GM21526 (cell line): Measurements from ENCODE around the gene PSMD11.
"Not testable (repeated sequence)": the region's sequence is repeated elsewhere in the genome, so short reads cannot be mapped to it uniquely, and the experiment has no call there.

Source experiments
- ATAC-seq: cut with Tn5 transposase; IDR thresholded peaks from one replicate; pipeline ENCODE4 v1.9.1; 2021; ENCODE audit warnings: moderate library complexity; ENCODE audit not compliant: unreplicated experiment, low FRiP score

Gene PSMD11

DNA sequence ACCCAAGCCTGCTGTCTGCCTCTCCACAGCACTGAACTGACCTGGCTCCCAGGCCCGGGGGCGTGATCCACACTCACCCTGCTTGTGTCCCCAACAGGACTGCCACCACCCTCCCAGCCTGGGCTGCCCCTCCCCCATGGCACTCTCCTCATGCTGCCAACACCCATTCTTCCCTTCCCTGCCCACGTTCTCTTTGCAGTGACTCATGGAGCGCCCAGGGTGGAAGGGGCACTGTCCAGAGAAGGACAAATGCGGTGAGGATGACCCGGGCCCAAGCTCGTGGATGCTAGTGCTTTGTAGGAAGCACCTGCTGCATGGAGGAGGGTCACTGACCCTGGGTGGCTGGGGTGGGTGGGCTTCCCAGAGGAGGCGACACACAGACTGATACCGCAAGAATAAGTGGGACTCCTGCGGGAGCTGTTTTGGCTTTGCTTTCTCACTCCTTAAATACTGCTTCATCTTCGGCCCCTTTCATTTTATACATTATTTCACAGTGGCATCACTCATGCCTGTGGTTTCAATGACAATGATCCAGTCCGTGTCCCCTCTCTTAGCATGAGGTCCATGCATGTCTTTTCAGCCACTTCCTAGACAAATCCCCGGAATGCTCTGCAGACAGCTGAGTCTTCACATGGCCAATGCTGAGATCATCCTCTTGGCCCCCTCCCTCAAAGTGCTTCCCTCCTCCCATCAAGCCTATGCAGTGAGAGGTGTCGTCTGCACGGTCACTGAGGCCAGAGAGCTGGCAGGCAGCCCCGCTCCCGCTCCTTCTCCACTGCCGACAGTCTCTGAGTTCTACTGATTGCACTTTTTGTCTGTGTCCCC, 60.1 kb downstream of the PSMD11 start:
- peak; percentile 14 for ATAC-seq

GRCh38 chr17:32508926-32509325, 64.6 kb downstream of the PSMD11 start:
- ATAC-seq, result no peak

GRCh38 chr17:32510466-32510865, 66.2 kb downstream of the PSMD11 start:
- ATAC-seq, result no peak

- ATAC-seq, result no peak
Observed at GRCh38 chr17:32512328-32512727, 68.0 kb downstream of the PSMD11 start.

- ATAC-seq, result no peak
Observed at GRCh38 chr17:32513579-32513978, 69.3 kb downstream of the PSMD11 start.

GRCh38 chr17:32514606-32515005, 70.3 kb downstream of the PSMD11 start:
- no peak for ATAC-seq

GRCh38 chr17:32515677-32516383, 71.5 kb downstream of the PSMD11 start:
- no peak for ATAC-seq

DNA sequence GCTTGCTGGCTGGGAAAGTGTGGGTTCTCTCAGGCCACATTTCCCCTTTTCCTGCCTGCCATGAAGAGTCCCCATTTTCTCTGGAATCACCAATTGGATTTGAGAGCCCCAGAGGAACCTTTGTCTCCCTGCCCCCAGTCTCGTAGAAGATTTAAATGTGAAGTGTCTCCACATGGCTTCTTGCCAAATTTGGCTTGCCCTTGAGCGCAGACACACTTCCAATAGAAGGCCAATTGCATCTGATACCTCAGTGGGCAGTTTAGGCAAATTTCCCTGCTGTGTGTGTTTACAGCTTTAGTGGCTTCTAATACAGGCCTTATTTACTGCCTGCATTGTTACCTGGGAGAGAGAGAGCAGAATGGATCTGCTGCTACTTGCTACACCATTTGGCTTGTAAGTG, 72.1 kb downstream of the PSMD11 start:
- ATAC-seq, result no peak

DNA sequence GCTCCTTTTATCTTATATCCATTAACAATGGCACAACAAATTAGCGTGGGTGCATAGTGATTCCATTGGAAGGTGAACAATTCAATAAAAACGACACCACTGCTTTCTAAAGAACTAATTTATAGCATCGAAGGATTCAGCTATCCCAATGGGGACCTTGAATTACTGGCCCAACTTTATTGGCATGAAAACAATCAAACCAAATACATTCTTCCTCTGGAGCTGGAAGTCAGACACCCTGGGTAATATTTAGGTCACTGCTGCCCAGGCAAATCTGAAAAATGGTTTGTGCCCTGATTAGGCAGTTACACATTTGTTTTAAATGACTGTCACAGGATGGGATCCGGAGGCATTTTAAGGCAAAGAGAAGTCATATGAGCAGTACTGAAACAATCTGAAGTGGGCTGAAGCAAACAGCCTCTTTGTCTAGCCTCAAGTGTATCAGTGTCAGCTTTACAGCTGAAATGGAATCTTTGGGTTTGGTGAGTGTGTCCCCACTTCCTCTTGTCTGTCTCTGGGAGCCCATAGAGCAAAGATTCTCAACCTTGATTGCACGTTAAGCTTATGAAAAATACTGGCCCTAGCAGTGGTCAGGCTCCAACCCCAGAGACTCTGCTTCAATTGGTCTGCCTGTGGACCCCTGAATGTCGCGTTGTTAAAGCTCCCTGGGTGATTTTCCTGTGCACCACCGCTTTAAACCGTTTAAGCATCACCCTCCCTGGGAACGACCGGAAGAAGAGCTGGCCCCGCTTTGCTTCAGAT, 72.8 kb downstream of the PSMD11 start:
- ATAC-seq, result no peak

DNA sequence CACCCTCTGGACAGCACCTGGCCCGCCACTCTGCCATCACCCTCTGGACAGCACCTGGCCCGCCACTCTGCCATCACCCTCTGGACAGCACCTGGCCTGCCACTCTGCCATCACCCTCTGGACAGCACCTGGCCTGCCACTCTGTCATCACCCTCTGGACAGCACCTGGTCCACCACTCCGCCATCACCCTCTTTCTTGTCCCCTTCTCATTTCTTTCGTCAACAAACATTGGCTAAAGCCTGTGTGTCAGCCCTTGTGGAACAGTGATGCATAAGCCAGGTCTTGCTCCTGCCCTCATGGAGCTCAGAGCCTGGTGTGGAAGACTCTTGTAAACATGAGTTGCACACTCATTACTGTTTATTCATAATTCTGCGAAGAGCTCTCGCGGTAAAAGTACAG, 73.7 kb downstream of the PSMD11 start:
- no peak for ATAC-seq

DNA sequence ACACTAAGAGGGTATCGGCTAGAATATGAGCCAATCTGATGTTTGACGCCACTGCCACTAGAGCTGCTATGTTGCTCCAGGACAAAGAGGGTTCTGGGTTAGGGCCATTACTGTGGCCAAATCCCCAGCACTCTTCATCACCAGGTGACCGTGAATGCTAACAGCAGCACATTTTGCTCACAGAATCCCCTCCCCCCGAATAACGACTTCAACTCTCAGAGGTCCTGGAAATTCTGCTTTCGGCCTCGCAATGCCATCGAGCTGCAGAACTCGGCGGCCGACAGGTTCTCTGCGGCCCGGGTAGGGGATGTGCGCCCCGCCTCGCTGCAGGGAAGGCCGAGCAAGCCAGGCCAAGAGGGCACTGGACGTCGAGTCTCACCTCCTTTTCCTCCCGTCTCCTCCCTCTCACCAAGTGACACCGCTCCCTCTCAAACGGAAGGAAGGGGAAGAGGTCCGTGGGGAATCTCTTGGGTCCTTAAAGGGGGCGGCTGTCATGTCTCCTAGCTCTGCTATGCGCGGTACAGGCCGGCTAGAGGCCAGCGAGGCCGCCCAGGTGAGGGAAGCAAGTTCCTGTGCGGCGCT, 74.4 kb downstream of the PSMD11 start:
- no peak for ATAC-seq

DNA sequence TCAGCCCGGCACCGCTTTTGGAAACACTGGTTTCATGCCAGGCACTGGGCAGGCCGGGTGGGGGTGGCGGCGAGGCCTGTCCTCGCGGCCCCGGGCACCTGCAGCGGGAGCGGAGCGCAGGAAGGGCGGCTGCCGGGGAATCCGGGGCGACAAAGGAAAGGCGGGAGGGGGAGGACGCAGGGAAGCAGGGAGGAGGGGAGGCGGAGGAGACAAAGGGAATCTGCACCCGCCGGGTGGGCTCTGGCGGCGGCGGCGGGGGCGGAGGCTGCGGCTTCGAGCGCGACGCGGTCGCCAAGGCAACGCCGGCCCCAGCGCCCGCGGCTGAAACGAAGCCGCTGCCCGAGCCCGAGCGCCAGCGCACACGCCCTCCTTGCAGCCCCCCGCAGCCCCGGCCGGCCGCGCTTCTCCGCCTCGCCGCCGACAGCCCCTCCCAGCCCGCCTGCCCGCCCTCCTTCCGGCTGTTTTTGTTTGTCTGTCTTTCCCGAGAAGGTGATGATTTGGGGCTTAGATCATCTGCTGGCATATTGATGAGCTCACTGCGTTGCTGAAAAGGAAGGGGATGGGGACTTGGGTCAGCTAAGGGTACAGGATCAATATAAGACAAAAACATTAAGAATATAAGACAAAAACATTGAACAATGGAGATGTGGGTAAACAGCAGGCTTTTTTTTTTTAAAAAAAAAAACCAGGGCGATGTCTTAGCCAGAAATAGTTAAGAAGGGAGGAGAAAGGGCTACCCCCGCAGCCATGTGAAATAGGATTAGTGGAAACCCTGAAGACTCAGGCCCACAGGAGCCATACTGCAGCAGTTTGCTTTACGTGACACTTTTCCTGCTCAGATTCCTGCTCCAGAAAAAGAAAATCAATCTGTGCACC, 75.2 kb downstream of the PSMD11 start:
- ATAC-seq, result no peak

DNA sequence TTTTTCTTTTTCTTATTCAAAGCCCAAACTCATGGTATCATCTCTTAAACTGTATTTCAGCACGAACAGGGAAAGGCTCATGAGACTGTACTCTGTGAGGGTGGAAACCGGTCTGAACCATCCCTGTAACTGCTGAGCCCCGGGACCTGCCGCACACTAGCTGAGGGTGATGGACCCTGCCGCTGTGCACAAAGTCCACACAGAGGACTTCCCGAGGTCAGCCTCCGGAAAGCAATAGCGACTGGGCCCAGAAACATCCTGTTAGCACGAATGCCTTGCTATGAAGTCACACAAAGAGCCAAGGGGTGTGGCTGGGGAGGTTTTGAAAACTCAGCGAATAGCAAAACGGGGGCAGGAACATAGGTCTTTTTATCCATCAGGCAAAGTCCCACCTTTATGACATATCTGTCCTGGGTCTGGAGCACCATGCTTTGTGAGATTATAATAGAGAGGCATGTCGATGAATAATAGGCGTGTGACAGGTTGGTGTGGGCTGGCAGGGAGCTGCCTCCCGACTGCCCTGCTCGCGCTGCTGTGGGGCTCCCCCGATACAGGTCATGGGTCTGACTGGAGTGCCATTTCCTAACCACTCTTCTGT, 75.9 kb downstream of the PSMD11 start:
- ATAC-seq, result no peak

GRCh38 chr17:32520737-32521404, 76.6 kb downstream of the PSMD11 start:
- no peak for ATAC-seq

DNA sequence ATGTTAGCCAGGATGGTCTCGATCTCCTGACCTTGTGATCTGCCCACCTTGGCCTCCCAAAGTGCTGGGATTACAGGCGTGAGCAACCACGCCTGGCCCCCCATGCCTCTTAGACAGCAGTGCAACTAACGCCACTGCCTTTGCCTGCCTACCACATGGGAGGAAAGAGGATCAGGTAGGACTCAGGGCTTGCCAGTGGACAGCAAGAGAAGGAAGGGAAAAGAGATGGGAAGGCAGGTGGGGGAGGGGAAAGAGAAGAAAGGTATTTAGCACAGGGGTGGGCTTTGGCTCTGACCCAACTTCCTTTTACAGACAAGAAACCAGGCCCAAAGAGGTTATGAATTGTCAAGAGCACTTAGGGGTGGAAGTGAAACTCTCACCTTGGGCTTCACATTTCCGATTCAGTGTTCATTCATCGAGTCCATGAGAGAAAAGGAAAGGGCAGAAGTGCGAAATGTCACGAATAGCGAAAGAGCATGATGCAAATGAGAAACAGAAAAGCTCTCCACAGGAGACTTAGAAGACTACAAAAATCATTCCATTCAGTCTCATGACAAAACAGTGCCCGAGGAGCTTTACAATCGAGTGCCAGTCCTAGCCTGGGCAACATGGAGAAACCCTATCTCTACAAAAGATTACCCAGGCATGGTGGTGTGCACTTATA, 78.8 kb downstream of the PSMD11 start:
- peak; percentile 60 for ATAC-seq

DNA sequence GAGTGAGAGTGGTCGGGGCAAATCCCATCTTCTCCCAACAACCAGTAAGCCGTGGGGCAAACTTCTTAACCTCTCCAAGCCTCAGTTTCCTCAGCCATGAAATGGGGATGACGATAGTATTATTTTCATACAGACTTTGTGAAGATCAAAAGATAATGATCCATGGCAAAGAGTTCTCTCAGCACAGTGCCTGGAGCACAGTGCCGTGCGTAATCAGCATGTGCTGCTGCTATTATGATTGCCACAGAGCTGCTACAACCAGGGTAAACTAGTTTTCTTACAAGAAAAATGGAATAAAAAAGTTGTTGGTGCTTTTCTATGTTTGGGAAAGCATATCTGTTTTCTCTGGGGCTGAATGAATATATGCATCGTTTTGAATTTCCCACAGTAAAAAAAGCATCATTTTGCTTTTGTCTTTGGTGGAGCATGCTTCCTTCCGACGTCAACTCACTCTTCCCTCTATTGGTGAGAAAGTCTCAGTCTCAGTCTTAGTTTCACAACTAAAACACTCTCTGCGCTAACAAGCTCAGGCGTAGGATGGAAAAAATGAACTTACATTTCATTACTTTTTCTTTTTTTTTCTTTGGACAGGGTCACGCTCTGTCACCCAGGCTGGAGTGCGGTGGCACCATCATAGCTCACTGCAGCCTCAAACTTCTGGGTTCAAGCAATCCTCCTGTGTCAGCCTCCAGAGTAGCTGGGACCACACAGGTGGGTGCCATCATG, 79.7 kb downstream of the PSMD11 start:
- peak; percentile 37 for ATAC-seq

- not testable (repeated sequence) for ATAC-seq
Observed at GRCh38 chr17:32524553-32524880, 80.2 kb downstream of the PSMD11 start.

- ATAC-seq, result no peak
Observed at GRCh38 chr17:32525122-32525521, 80.8 kb downstream of the PSMD11 start.
